ENCODE measurements around the gene SELENOP. TPM values are rescaled to one million over a fixed set of nuclear protein-coding genes. Genes with fewer than 3 reads are reported as not detected.

SELENOP gene
- total and polyA plus RNA-seq, 2 of the 8 experiments (the other 6 are each of a cell fraction or from before 2014, with no cell fraction given): 5.5 to 19.4 TPM

DNA sequence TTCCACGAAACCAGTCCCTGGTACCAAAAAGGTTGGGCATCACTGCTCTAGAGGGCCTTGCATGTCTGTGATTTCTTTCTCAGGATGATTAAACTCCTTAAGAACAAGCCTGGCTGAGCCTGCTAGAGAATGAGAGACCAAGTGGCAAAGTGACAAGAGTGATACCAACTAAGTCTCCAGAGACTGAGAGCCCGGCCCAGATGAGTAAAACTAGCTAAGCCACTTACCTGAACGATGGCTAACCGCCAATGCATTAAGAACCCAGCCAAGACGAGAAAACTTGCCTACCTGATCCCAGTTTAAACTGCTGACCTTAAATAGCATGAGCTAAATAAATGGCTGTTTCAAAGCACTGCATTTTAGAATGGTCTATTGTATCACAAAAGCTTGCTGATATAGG is 60.6 kb downstream of the SELENOP start:
- ChIA-PET CTCF (ENCODE audit: partially characterized antibody) (interaction anchor here (1.1 kb wide), 2 partner anchors 16 to 168 kb away, joined by 4 read pairs; no protein-coding TSS in a partner anchor), POLR2A (ENCODE audit: partially characterized antibody) (no interaction called here)
- no peak for FAIRE-seq
- no peak overlapping the region for H4K91ac ChIP-seq (replicated peaks; ENCODE audit: insufficient read length, low read length)
- H2BK12ac ChIP-seq (ENCODE audit: low read depth, low read length): no peak overlapping the region
- no peaks in the 10 kb centered on the region for H3K4me1 ChIP-seq (replicated peaks in 1 of 4; ENCODE audit: control insufficient read depth in 3 of 4, insufficient read depth in 4 of 4, low read length in 3 of 4)
- H3K79me2 ChIP-seq (ENCODE audit: control insufficient read depth in 1 of 2, insufficient read depth in 2 of 2, low read length in 2 of 2): no peaks in the 10 kb centered on the region
- no peaks in the 10 kb centered on the region; the same call in 1 of the 2 replicates for H3K23me2 ChIP-seq (ENCODE audit: low read depth, low read length)
- H3K4ac ChIP-seq (replicated peaks; ENCODE audit: insufficient read length, low read depth, low read length): no peak overlapping the region
- H3K4me2 ChIP-seq (ENCODE audit: insufficient read depth in 1 of 2, low read depth in 2 of 2, low read length in 2 of 2): no peak overlapping the region
- H2AK5ac ChIP-seq (ENCODE audit: low read depth, low read length): no peak overlapping the region
- no peaks in the 10 kb centered on the region for H3K27me3 ChIP-seq (replicated peaks in 1 of 4; ENCODE audit: control insufficient read depth in 3 of 4, extremely low read depth in 1 of 4, insufficient read depth in 3 of 4, low read length in 3 of 4)
- no peak overlapping the region for H2BK20ac ChIP-seq (ENCODE audit: low read length)
- no peaks in the 10 kb centered on the region for H3K79me1 ChIP-seq (ENCODE audit: low read depth, low read length)
- H2BK15ac ChIP-seq (ENCODE audit: low read length): no peak overlapping the region
- H3K4me3 ChIP-seq (ENCODE audit: extremely low read depth in 1 of 4, insufficient read depth in 2 of 4, low read depth in 3 of 4, low read length in 4 of 4): no peak overlapping the region
- H3K9me3 ChIP-seq (ENCODE audit: insufficient read depth in 2 of 2, low read depth in 1 of 2, low read length in 1 of 2): no peaks in the 10 kb centered on the region
- no peak overlapping the region for H2BK5ac ChIP-seq (ENCODE audit: low read depth, low read length)
- H4K20me1 ChIP-seq (replicated peaks in 1 of 2; ENCODE audit: control insufficient read depth in 1 of 2, insufficient read depth in 2 of 2, low read length in 2 of 2): no peaks in the 10 kb centered on the region
- H2AFZ ChIP-seq (ENCODE audit: low read length): no peak overlapping the region
- H4K8ac ChIP-seq (ENCODE audit: extremely low read depth, insufficient read depth, low read length): no peak overlapping the region
- no peak overlapping the region for H4K5ac ChIP-seq (ENCODE audit: insufficient read length, low read depth, low read length)
- no peaks in the 10 kb centered on the region for H3K36me3 ChIP-seq (ENCODE audit: control insufficient read depth in 2 of 4, insufficient read depth in 4 of 4, low read length in 3 of 4)
- H3K9ac ChIP-seq (replicated peaks in 1 of 4; ENCODE audit: extremely low read depth in 1 of 4, low read depth in 3 of 4, low read length in 3 of 4): no peak overlapping the region
- no peak overlapping the region for H3K23ac ChIP-seq (ENCODE audit: insufficient read length)
- no peak overlapping the region for H2BK120ac ChIP-seq (replicated peaks; ENCODE audit: low read depth, low read length)
- WGBS, 2 experiments (ENCODE audit: extremely low coverage in 1 of 2, insufficient coverage in 1 of 2, insufficient read length in 1 of 2, insufficient replicate concordance in 2 of 2, low coverage in 1 of 2, low lambda C conversion rate in 2 of 2, missing lambda C conversion rate in 1 of 2): 78% methylated on average over 5 of the region's 5 CpGs; no CpG with 5 or more reads in 1 of the 2 experiments
- no peak overlapping the region for H3K27ac ChIP-seq (ENCODE audit: low read depth, low read length)
- H3K56ac ChIP-seq (replicated peaks; ENCODE audit: insufficient read length, low read depth, low read length): no peak overlapping the region
- H3K18ac ChIP-seq (ENCODE audit: extremely low read depth, low read length): no peak overlapping the region
- H3K14ac ChIP-seq (ENCODE audit: insufficient read length): no peak overlapping the region
- DNase-seq (ENCODE audit: low read depth in 1 of 2, low spot score in 2 of 2): no peak
- no peak for TF ChIP-seq KDM4A (IDR thresholded peaks at IDR 0.05; ENCODE audit: low read depth, low read length, severe bottlenecking)
- TF ChIP-seq RNF2 (IDR thresholded peaks at IDR 0.05; ENCODE audit: borderline replicate concordance, low read depth, low read length, missing control alignments, poor library complexity, severe bottlenecking): no peak
- no peak for TF ChIP-seq RFX5 (IDR thresholded peaks at IDR 0.05; ENCODE audit: borderline replicate concordance, low read depth, low read length)
- TF ChIP-seq BACH1 (IDR thresholded peaks at IDR 0.05; ENCODE audit: low read length): no peak
- TF ChIP-seq POLR2A (IDR thresholded peaks at IDR 0.05; ENCODE audit: control extremely low read depth in 1 of 2, low read depth in 2 of 2, low read length in 2 of 2): no peak
- no peak for TF ChIP-seq SUZ12 (IDR thresholded peaks at IDR 0.05; ENCODE audit: low read length)
- TF ChIP-seq CBX8 (IDR thresholded peaks at IDR 0.05; ENCODE audit: borderline replicate concordance, low read depth, low read length): no peak
- TF ChIP-seq SP4 (IDR thresholded peaks at IDR 0.05; ENCODE audit: low read length): no peak
- no peak for TF ChIP-seq JUND (IDR thresholded peaks at IDR 0.05; ENCODE audit: low read length)
- TF ChIP-seq YY1 (IDR thresholded peaks at IDR 0.05; ENCODE audit: low read depth, low read length): no peak
- no peak for TF ChIP-seq TBP (IDR thresholded peaks at IDR 0.05; ENCODE audit: low read depth, low read length)
- TF ChIP-seq EZH2 (IDR thresholded peaks at IDR 0.05; ENCODE audit: low read depth, low read length, severe bottlenecking): no peak
- no peak for TF ChIP-seq ASH2L (IDR thresholded peaks at IDR 0.05; ENCODE audit: low read length)
- TF ChIP-seq EP300 (IDR thresholded peaks at IDR 0.05; ENCODE audit: borderline replicate concordance in 1 of 2, low read depth in 2 of 2, low read length in 2 of 2): no peak
- no peak for TF ChIP-seq EGR1 (IDR thresholded peaks at IDR 0.05; ENCODE audit: borderline replicate concordance, low read depth, low read length)
